Nephron progenitor cell (in vitro differentiated cells): ENCODE measurements around the gene NTSR2.

Source experiments
- DNase-seq: peaks from one replicate; pipeline ENCODE4 v3.0.0; 2021
- H3K27ac Mint-ChIP-seq: 2 replicates; pipeline ENCODE4 v1.8.0; 2021; ENCODE audit warnings: mild to moderate bottlenecking, moderate library complexity, mixed read lengths
- H3K27me3 Mint-ChIP-seq: 2 replicates; pipeline ENCODE4 v1.8.0; 2021; ENCODE audit warnings: mild to moderate bottlenecking, low read depth, mixed read lengths; ENCODE audit not compliant: poor library complexity
- H3K36me3 Mint-ChIP-seq: 2 replicates; pipeline ENCODE4 v1.8.0; 2021; ENCODE audit warnings: low read depth, mixed read lengths
- H3K4me1 Mint-ChIP-seq: 2 replicates; pipeline ENCODE4 v1.8.0; 2021; ENCODE audit warnings: mixed read lengths
- H3K4me3 Mint-ChIP-seq: 2 replicates; pipeline ENCODE4 v1.8.0; 2021; ENCODE audit warnings: mild to moderate bottlenecking, moderate library complexity, mixed read lengths
- H3K9me3 Mint-ChIP-seq: 2 replicates; pipeline ENCODE4 v1.8.0; 2021; ENCODE audit warnings: mild to moderate bottlenecking, moderate library complexity, mixed read lengths
- TF ChIP-seq, protein P1 (sequence below): fragments of 200-600 bp; sonication (generic); IDR thresholded peaks from 2 replicates; pipeline ENCODE4 v1.5.0; 2021; ENCODE audit warnings: antibody characterized with exemption

NTSR2 gene

DNA sequence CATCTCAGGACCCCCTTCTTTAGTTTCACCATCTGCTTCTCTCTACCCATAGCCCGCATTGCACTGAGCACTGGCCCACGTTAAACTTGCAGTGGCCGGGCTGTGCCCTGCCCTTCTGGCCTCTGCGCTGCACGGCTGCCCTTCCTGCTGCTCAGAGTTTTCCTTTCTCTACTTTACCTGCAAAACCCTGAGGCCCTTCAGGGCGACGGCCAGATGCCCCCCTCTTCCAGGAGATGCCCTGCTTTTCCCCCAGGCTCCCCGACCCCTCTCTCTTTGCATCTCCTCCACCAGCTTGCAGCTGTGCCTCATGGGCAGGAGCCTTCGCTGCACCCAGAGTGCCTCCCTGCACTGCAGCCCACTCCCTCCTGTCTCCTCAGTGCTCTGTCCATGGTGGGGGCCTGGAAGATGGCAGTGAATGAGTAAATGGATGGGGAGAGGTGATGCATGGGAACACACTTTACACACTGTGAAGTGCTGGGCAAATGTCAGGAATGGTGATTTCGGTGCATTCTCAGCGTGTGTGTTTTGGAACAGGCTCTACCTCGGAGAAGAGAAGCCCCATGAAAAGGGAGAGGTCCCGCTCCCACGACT, 53.8 kb downstream of the NTSR2 start:
- Mint-ChIP-seq H3K27ac (no peak overlapping the region), H3K4me1 (no peaks in the 10 kb centered on the region), H3K27me3 (peaks cover 1% of the 10 kb centered on the region), H3K9me3 (no peaks in the 10 kb centered on the region), H3K36me3 (peaks cover 79% of the 10 kb centered on the region), H3K4me3 (no peak overlapping the region)
- DNase-seq: no peak
- TF ChIP-seq, protein P1, sequence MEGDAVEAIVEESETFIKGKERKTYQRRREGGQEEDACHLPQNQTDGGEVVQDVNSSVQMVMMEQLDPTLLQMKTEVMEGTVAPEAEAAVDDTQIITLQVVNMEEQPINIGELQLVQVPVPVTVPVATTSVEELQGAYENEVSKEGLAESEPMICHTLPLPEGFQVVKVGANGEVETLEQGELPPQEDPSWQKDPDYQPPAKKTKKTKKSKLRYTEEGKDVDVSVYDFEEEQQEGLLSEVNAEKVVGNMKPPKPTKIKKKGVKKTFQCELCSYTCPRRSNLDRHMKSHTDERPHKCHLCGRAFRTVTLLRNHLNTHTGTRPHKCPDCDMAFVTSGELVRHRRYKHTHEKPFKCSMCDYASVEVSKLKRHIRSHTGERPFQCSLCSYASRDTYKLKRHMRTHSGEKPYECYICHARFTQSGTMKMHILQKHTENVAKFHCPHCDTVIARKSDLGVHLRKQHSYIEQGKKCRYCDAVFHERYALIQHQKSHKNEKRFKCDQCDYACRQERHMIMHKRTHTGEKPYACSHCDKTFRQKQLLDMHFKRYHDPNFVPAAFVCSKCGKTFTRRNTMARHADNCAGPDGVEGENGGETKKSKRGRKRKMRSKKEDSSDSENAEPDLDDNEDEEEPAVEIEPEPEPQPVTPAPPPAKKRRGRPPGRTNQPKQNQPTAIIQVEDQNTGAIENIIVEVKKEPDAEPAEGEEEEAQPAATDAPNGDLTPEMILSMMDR: no peak

- peaks cover 79% of the 10 kb centered on the region for H3K36me3 Mint-ChIP-seq
Measured at GRCh38 chr2:11615209-11615608, 54.8 kb downstream of the NTSR2 start.

GRCh38 chr2:11613297-11613696, 56.7 kb downstream of the NTSR2 start:
- Mint-ChIP-seq H3K27ac (no peak overlapping the region), H3K4me1 (peaks cover 7% of the 10 kb centered on the region), H3K27me3 (peaks cover 3% of the 10 kb centered on the region), H3K9me3 (no peaks in the 10 kb centered on the region), H3K36me3 (peaks cover 79% of the 10 kb centered on the region), H3K4me3 (no peak overlapping the region)
- TF ChIP-seq, protein P1: no peak
- no peak for DNase-seq

More at GRCh38 chr2:11615209-11615608, 54.8 kb downstream of the NTSR2 start:
- Mint-ChIP-seq H3K27me3 (peaks cover 3% of the 10 kb centered on the region), H3K4me1 (no peaks in the 10 kb centered on the region), H3K9me3 (no peaks in the 10 kb centered on the region), H3K4me3 (no peak overlapping the region), H3K27ac (peak overlapping the region; percentile 29)
- TF ChIP-seq, protein P1: no peak
- DNase-seq: no peak

DNA sequence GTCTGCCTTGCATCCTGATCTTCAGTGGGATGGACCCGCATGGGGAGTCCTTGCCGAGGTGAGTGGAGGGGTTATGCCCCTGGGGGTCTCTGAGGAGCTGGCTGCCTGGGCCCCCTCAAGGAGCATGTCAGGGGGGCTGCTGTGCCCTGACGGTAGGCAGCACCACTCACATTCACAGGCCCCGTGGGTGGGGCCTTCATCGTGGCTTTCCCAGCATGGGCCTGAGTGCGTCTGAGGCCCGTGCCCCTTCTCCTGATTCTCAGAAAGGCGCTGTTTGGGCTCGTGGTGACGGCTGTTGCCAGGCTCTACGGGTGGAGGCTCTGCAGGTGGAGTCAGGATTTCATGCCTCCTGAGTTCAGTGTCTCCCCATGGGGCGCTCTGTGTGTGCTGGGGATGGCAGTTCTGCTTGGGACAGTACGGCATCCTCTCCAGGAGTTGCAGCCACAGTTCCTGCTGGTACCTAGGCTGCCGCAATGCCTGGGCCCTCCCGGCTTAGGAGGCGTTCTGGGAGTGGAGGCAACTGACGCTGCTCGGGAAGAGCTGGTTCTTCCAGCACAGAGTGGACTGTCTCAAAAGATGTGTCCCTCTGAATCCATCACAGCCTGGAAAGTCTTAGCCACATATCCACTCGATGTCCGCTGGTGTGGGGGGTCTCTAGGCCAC, 57.3 kb downstream of the NTSR2 start:
- Mint-ChIP-seq H3K36me3 (peaks cover 81% of the 10 kb centered on the region), H3K4me3 (no peak overlapping the region), H3K9me3 (no peaks in the 10 kb centered on the region), H3K27me3 (peaks cover 3% of the 10 kb centered on the region), H3K27ac (no peak overlapping the region), H3K4me1 (peaks cover 9% of the 10 kb centered on the region)
- TF ChIP-seq, protein P1: no peak
- no peak for DNase-seq

GRCh38 chr2:11611251-11611650, 58.7 kb downstream of the NTSR2 start:
- TF ChIP-seq, protein P1: no peak
- Mint-ChIP-seq H3K4me3 (no peak overlapping the region), H3K4me1 (peaks cover 9% of the 10 kb centered on the region), H3K27ac (peak overlapping the region; percentile 14), H3K9me3 (no peaks in the 10 kb centered on the region), H3K36me3 (peaks cover 70% of the 10 kb centered on the region), H3K27me3 (peaks cover 3% of the 10 kb centered on the region)
- DNase-seq: no peak
